Testis (tissue), 2 donors: ENCODE results near the gene KCNA1.

Experiments
- CTCF ChIP-seq, 3 experiments: fragments of 450-650 bp in 2 of 3; fragments of 200-600 bp in 1 of 3; sonication (generic) in 1 of 3; IDR thresholded peaks; one replicate each; pipeline ENCODE4 v1.5.1; 2016 to 2019; ENCODE audit warnings: antibody characterized with exemption in 3 of 3, mild to moderate bottlenecking in 2 of 3, moderate library complexity in 1 of 3
- POLR2A ChIP-seq: fragments of 450-650 bp; IDR thresholded peaks from one replicate; pipeline ENCODE4 v1.6.1; 2017; ENCODE audit warnings: antibody characterized with exemption, mild to moderate bottlenecking, moderate library complexity

DNA sequence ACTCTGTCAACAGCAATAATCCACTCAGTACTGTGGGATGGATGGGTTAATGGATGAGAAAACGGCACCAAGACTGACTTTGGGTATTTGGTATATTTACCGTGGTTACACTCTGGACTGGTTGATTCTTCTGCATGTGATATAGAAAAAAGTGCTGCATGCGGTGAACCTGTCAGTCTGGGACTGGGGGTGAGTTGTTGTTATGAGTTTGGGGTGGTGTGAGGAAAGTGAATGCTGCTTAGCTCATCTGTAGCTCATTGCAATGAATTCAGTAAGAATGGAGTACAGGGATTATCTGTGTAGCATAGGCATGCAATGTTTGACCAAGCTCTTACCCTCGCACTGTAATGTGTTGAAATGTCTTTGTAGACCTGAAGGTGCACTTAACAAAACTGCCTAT lies 6.0 kb downstream of the KCNA1 start:
- no peak for TF ChIP-seq CTCF (IDR thresholded peaks at IDR 0.05)
- no peak for TF ChIP-seq POLR2A
